ENCODE results near the gene TCL1B. TPM values are rescaled to one million over a fixed set of nuclear protein-coding genes. Genes with fewer than 3 reads are reported as not detected.

Gene TCL1B
- total and polyA plus RNA-seq, 2 donors (not counting 1 experiment from before 2014, with no cell fraction given): 5.7 to 9.6 TPM

- peaks cover 54% of the 10 kb centered on the region for H3K4me1 Mint-ChIP-seq
- CTCF ChIA-PET: no interaction called here
- POLR2A ChIA-PET: interaction anchor here (0.7 kb wide), 1 partner anchor 20 kb away, joined by 4 read pairs; no protein-coding TSS in a partner anchor
These were observed 3.2 kb downstream of the TCL1B start for GRCh38 chr14:95689441-95689840.

GRCh38 chr14:95690815-95691214, 4.6 kb downstream of the TCL1B start:
- WGBS (ENCODE audit: insufficient coverage): 88% methylated on average over 10 of the region's 10 CpGs
- no peak for DNase-seq
- peaks cover 0 to 7% of the 10 kb centered on the region in 2 experiments for H3K36me3 ChIP-seq (replicated peaks in 1 of 2; ENCODE audit: control extremely low read depth in 1 of 2, control insufficient read depth in 1 of 2, extremely low read depth in 1 of 2, insufficient read depth in 2 of 2, low read length in 1 of 2)
- ChIA-PET POLR2A (no interaction called here), CTCF (no interaction called here)
- H3K27me3 ChIP-seq (replicated peaks in 1 of 4; ENCODE audit: control extremely low read depth in 1 of 4, control insufficient read depth in 3 of 4, insufficient read depth in 4 of 4, low read length in 3 of 4): no peaks in the 10 kb centered on the region
- H4K20me1 ChIP-seq (ENCODE audit: control insufficient read depth, insufficient read depth, low read length, poor library complexity, severe bottlenecking): no peaks in the 10 kb centered on the region
- no peak overlapping the region for H3K4me3 ChIP-seq (ENCODE audit: control extremely low read depth in 1 of 5, extremely low read depth in 1 of 5, insufficient read depth in 1 of 5, low read depth in 2 of 5, low read length in 4 of 5)
- peaks cover 53 to 62% of the 10 kb centered on the region in 2 donors for H3K4me1 ChIP-seq (ENCODE audit: control insufficient read depth in 2 of 2, insufficient read depth in 2 of 2, low read length in 2 of 2)
- no peak for ATAC-seq (ENCODE audit: low read depth)
- H3K27ac ChIP-seq (ENCODE audit: low read length in 2 of 2): no peak overlapping the region
- H3K27me3 Mint-ChIP-seq: peaks cover 33% of the 10 kb centered on the region
- peak overlapping the region; percentile 73 for H3K27ac Mint-ChIP-seq
- peaks cover 53% of the 10 kb centered on the region for H3K4me1 Mint-ChIP-seq
- intact Hi-C loops (cut with micrococcal nuclease): no loop called here
- H3K4me2 ChIP-seq (replicated peaks; ENCODE audit: low read depth, low read length, poor library complexity, severe bottlenecking): no peak overlapping the region
- no peak overlapping the region for H2AFZ ChIP-seq (ENCODE audit: insufficient read depth, low read depth, low read length, poor library complexity, severe bottlenecking)
- no peak overlapping the region for H3K9ac ChIP-seq (ENCODE audit: low read length)
- no peak overlapping the region for H3K4me3 Mint-ChIP-seq
- TF ChIP-seq EZH2 (IDR thresholded peaks at IDR 0.05; ENCODE audit: borderline replicate concordance, insufficient read depth, low read depth, low read length, poor library complexity, severe bottlenecking) (no peak), CTCF (IDR thresholded peaks at IDR 0.05) (no peak)
- peaks cover 0 to 16% (median 0%) of the 10 kb centered on the region in 3 donors for H3K9me3 ChIP-seq (ENCODE audit: control extremely low read depth in 1 of 3, control insufficient read depth in 2 of 3, insufficient read depth in 1 of 3, low read length in 2 of 3)
- no peaks in the 10 kb centered on the region for H3K9me3 Mint-ChIP-seq (ENCODE audit: insufficient read depth)
- peaks cover 21% of the 10 kb centered on the region for H3K79me2 ChIP-seq (ENCODE audit: control insufficient read depth, insufficient read depth, low read length)

More at GRCh38 chr14:95689441-95689840, 3.2 kb downstream of the TCL1B start:
- peaks cover 31% of the 10 kb centered on the region for H3K79me2 ChIP-seq (ENCODE audit: control insufficient read depth, insufficient read depth, low read length)
- intact Hi-C loops (cut with micrococcal nuclease): no loop called here
- peaks cover 31% of the 10 kb centered on the region for H3K27me3 Mint-ChIP-seq
- no peak overlapping the region for H3K4me2 ChIP-seq (replicated peaks; ENCODE audit: low read depth, low read length, poor library complexity, severe bottlenecking)
- H3K4me3 ChIP-seq (ENCODE audit: control extremely low read depth in 1 of 5, extremely low read depth in 1 of 5, insufficient read depth in 1 of 5, low read depth in 2 of 5, low read length in 4 of 5): no peak overlapping the region
- H3K9me3 Mint-ChIP-seq (ENCODE audit: insufficient read depth): no peaks in the 10 kb centered on the region
- H3K27ac Mint-ChIP-seq: no peak overlapping the region
- no peak overlapping the region for H3K27ac ChIP-seq (ENCODE audit: low read length in 2 of 2)
- no peak overlapping the region for H2AFZ ChIP-seq (ENCODE audit: insufficient read depth, low read depth, low read length, poor library complexity, severe bottlenecking)
- H3K9me3 ChIP-seq (ENCODE audit: control extremely low read depth in 1 of 3, control insufficient read depth in 2 of 3, insufficient read depth in 1 of 3, low read length in 2 of 3): peaks cover 0 to 10% (median 0%) of the 10 kb centered on the region in 3 donors
- peaks cover 53 to 62% of the 10 kb centered on the region in 2 donors for H3K4me1 ChIP-seq (ENCODE audit: control insufficient read depth in 2 of 2, insufficient read depth in 2 of 2, low read length in 2 of 2)
- TF ChIP-seq CTCF (IDR thresholded peaks at IDR 0.05): no peak
- TF ChIP-seq EZH2 (IDR thresholded peaks at IDR 0.05; ENCODE audit: borderline replicate concordance, insufficient read depth, low read depth, low read length, poor library complexity, severe bottlenecking): no peak
- WGBS (ENCODE audit: insufficient coverage): no CpG with 5 or more reads among the region's 5 CpGs
- ATAC-seq (ENCODE audit: low read depth) (no peak), DNase-seq (no peak)
- no peaks in the 10 kb centered on the region for H3K27me3 ChIP-seq (replicated peaks in 1 of 4; ENCODE audit: control extremely low read depth in 1 of 4, control insufficient read depth in 3 of 4, insufficient read depth in 4 of 4, low read length in 3 of 4)
- no peaks in the 10 kb centered on the region for H4K20me1 ChIP-seq (ENCODE audit: control insufficient read depth, insufficient read depth, low read length, poor library complexity, severe bottlenecking)
- no peak overlapping the region for H3K4me3 Mint-ChIP-seq
- no peak overlapping the region for H3K9ac ChIP-seq (ENCODE audit: low read length)
- peaks cover 0 to 7% of the 10 kb centered on the region in 2 experiments for H3K36me3 ChIP-seq (replicated peaks in 1 of 2; ENCODE audit: control extremely low read depth in 1 of 2, control insufficient read depth in 1 of 2, extremely low read depth in 1 of 2, insufficient read depth in 2 of 2, low read length in 1 of 2)

Data from B cell (primary cell).